AG20443 (cell line): ENCODE results near the gene HSH2D.
"Not testable (repeated sequence)": the region's sequence is repeated elsewhere in the genome, so short reads cannot be mapped to it uniquely, and the experiment has no call there.

Source experiments
- DNase-seq: peaks from one replicate; pipeline ENCODE4 v3.0.0; 2012; ENCODE audit warnings: low spot score, mixed read lengths

Gene HSH2D

DNA sequence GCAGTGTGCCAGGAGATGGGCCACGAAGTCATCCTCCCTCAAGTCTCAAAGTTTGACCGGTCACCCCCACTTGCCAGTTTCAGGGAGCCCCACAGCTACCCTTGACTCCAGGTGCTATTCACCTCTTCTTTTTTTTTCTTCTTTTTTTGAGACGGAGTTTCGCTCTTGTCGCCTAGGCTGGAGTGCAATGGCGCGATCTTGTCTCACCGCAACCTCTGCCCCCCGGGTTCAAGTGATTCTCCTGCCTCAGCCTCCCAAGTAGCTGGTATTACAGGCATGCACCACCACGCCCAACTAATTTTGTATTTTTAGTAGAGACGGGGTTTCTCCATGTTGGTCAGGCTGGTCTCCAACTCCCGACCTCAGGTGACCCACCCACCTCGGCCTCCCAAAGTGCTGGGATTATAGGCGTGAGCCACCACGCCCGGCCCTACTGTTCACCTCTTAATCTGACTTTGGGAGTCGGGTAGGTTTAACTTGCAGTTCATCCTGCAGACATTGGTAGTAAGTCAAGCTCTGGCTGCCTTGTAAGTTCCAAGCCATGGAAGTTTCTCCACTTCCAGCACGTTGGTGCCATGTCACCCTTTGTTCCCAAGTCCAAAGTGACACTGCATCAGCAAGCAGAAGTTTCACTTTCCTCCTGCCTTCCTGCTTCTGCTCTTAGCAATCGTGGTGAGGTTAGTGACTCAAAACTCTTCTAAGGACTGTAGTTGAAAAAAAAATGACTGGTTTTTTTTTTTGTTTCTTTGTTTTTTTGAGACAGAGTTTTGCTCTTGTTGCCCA, 24.2 kb upstream of the HSH2D start:
- DNase-seq = not testable (repeated sequence)

DNA sequence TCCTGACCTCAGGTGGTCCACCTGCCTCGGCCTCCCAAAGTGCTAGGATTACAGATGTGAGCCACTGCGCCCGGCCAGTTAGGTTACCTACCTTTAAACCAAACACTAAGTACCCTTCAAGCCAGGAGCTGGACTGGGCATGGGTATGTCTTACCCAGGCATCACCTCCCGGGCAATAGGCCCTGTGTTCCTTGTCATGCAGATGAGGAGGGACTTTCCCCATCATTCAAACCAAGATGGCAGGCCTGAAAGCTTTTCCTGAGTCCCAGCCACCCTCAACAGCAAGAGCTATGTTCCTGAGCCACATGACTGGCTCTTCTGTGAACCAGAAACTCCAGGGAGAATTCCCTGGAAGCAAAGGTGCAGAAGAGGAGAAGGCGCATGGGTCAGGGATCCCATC, 22.3 kb upstream of the HSH2D start:
- DNase-seq = no peak

DNA sequence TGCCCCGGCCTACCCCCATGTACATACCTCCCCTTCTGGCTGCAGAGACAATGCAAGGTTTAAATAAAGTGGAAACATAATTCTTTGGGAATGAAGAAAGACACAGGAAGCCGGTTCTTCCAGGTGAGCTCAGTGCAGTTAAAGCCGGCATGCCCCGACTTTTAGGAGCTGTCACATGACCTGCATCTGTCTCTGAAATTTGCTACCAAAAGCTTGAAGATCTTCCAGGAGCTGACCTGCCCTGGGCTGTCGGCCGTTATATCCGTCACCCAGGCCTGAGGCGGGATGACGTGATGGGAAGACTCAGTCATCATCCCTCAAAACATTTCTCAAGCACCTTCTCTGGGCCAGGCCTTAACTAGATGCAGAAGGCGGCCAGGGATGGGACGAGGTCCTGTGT, 21.5 kb upstream of the HSH2D start:
- no peak for DNase-seq

DNA sequence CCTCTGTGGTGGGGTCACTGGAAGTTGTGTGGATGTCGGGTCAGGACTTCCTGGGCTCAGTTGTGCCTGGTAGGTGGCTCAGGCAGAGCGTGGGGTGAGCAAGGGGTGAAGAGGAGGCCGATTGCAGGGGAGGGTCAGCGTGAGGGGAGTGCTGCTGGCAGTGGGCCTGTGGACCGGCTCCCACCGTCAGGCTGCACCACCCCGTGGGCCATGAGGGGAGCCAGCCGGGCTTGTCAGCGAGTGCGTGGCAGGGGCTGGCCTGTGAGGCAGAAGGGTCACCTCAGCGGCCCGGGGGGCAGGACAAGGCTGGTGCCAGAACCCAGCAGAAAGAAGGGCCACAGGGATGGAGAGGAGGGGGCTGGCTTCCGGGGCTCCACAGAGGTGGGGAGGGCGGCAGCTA, 18.5 kb upstream of the HSH2D start:
- no peak for DNase-seq

DNA sequence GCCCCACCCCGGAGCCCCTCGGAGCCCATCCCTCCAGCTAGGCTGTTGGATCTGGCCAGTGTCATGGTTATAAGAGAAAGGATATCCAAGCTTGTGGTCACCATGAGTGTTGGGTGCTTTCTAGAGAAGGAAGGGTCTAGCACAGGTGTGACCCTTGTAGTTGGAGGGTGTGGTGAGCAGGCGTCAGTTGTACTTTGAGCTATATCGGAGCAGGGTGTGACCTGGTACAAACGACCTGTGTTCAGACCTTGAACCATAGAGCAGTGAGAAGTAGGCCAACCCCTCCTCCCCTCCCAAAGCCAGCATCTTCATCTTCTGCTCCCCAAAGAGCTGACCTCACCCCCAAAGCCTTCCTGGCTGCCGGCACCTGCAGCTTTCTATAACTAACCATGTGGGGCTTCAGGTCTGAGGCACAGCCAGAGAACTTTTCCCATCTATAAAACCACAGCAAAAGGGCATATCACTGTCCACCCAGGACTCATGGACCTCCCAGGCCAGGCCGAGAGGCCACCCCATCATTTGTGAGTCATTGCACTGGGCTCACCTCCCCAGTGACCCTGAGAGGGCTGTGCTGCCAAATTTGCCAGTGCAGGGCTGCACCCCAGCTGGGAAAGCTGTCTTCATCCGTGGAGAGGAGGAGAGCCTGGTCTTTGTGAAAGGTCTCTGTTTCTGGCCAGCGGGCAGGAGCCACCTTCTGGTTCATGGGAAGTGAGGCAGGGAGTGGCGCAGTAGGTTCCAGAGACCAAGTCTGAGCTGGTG, 17.6 kb upstream of the HSH2D start:
- no peak for DNase-seq

DNA sequence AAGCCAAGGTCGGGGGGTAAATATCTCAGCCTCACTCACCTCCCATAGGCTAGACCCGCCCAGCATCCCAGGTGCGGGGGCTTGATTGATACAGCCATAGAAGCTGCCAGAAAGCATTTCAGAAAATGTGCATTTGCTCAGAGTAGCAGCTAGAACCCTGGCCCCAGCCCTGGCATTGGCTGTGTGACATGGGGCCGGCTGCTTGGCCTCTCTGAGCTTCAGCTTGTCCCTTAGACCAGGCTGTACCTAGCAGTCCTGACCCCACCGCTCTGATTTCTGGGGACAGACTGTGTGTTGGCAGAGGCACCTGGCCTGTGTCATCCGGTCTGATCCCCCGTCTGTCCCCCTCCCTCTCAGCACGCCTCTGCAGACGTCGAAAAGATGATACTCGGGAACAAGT, 16.4 kb upstream of the HSH2D start:
- DNase-seq = no peak

DNA sequence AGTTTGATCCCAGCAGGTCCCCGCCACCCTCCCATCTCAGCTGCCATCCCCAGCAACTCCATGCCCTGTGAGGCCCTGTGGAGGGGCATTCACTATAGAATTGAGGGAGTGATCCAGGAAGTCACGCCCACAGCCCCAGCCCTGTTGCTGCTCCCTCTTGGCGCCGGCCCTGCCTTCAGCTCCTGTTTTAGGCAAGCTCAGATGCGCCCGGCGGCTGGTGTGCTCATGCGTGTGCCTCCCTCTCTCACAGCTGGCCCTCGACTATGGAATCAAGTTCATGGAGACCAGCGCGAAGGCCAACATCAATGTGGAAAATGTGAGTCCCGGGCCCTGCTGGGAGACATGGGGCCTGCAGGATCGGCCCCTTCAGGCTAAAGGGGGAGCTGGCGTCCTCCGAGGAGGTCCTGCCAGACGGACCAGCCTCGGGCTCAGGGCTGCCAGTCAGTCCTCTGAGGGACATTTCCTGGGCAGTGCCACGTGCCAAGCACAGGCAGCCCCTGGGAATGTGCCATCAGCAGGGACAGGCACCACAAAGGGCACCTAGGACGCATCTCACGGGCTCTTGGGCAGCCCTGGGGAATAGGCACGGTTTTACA, 15.6 kb upstream of the HSH2D start:
- no peak for DNase-seq

DNA sequence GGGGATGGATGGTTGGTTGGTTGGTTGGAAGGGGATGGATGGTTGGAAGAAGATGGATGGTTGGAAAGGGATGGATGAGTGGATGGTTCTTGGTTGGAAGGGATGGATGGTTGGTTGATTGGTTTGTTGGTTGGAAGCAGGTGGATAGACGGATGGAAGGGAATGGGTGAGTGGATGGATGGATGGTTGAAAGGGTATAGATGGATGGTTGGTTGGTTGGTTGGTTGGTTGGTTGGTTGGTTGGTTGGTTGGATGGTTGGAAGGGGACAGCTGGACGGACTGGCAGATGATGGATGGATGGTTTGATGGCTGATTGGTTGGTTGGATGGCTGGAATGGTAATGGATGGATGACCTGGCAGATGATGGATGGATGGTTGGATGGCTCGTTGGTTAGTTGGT, 11.8 kb upstream of the HSH2D start:
- DNase-seq = no peak

DNA sequence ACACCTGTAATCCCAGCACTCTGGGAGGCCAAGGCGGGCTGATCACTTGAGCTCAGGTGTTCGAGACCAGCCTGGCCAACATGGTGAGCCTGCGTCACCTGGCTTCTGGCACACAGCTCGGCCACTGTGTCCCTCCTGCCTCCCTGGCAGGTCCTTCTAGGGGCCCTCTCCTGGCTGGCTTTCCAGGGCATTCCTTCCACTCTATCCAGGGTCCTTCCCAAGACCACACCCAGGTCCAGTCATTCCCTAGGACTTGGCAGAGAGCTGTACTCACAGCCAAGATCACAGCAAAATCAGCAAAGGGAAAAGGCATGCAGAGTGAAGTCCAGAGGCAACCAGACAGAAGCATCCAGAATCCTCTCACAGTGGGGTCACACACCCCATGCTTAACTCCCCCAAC, 9.7 kb upstream of the HSH2D start:
- peak; percentile 61 for DNase-seq

DNA sequence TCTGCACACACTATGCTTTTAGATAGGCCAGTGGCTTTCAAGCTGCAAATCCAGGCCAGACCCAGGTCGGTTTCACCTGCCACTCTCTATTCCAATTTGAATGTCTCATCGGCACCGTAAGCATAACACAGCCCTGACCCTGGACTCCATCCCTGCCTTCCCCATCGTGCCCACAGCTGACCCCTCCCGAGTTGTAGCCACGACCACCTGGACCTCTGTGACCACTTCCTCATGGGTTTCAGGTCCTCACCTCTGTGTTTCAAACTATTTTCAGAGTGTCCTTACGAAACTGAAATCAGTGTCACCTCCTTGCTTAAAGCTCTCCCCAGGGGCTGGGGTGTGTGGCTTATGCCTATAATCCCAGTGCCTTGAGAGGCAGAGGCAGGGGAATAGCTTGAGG, 9.0 kb upstream of the HSH2D start:
- DNase-seq = no peak

DNA sequence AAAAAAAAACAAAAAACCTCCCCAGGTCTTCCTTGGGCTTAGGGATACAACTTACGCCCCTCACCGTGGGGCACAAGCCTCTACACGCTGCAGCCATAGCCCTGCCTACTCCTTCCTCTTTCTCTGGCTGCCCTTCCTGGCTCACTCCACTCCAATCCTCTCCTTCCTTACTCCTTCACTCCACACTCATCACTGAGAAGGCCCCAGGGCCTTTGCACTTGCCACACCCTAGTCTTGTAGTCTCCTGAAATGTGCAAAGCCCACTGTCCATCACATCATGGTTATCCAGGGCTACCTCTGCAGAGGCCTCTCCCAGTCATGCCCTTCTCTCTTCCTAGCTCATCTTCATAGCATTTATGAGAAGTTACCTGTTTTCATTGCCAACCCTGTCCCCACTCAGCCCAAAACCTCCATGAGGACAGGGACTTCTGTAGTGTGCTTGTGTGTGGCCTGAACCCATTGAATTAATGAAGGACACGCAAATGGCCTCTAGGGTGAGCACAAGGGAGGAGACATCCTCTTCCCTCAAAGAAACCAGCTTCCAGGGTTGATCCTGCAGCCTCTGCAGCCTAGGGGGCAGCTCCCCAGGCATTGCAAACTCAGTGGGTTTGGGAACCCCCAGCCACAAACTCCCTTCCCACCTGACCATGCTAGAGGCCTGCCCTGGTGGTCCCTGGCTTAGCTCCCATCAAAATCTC, 7.9 kb upstream of the HSH2D start:
- no peak for DNase-seq

DNA sequence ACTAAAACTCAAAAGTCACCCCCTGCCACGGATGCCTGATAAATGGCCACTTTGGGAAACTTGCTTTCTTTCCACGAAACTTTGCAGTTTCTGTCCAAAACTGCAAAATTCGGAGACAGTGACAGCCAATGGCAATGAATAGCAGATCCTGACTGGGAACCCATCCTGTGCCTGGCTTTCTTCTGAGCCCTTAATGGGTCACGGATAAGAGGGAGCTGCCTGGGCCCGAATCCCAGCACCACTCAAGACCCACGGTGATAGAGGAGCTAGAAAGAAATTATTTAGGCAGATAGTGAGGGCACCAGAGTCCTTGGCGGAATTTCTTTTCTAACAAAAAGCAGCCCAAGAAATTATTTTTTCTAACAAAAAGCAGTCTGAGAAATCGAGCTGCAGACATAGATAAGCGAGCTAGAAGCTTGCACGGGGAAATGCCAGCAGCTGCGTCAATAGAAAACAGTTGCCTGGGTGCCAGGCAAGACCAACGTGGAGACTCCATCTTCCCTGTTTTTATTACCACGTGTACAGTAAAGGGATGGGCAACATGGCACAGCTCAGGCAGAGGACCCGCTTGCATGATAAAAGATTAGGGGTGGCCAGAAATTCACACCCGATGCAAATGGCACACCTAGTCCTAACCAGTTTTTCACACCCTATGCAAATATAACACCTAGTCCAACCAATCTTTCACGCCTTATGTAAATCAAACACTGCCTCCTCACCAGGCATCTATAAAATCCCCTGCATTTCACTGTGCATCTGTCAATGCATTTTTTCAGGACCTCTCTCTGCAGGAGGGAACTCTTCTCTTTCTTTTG, 7.1 kb upstream of the HSH2D start:
- DNase-seq = no peak

DNA sequence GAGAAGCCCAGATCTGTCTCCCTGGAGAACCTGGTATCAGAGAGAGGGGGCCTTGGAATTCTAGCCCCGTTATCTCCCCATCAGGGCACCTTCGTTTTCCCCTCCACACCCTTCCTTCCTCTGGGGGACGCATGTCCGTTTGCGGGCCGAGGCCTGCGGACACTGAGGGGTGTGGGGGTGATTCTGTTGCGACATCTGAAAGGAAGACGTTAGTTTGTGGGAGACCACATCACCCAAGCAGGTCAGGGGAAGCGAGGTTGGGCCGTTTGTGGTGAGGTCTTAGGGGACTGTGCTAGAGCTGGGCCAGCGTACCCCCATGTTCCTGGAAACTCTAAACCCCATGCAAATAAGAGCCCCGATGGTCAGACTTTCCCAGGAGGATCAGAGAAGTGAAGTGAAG, 3.7 kb upstream of the HSH2D start:
- no peak for DNase-seq

DNA sequence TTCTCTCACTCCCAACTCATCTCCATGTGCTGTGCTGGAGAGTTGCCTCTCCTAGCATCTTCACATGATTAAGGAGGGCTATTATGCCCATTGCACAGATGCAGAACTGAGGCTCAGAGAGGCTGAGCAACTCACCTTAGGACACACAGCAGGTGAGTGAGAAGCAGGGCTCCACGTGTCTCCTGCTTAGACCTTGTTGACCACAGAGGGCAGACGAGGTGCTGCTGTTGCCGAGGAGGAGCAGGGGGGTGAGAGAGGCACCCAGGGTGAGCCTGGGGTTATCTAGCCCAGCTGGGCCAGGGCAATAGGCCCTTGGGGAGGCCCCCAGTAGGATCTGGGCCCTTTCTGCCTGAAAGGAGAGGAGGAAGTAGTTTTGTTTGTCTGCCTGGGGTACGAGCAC, 2.4 kb upstream of the HSH2D start:
- DNase-seq = no peak

DNA sequence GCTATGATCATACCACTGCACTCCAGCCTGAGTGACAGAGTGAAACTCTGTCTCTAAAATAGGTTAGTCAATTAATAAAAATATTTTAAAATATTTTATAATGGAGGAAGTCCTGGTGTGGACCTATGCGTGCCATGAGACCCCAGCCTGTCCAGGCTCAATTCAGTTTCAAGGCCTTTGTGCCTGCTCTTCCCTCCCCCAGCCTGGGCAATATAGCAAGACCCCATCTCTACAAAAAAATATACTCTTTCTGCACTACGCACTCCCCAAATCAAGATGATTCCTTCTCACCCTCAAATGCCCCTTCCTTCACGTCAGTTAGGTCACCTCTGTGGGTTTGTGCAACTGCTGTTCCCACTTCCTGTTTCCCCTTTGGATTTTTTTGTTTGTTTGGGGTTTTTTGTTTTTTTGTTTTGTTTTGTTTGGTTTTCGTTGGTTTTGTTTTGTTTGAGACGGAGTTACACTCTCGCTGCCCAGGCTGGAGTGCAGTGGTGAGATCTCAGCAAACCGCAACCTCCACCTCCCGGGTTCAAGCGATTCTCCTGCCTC, 1.4 kb upstream of the HSH2D start:
- DNase-seq = no peak

DNA sequence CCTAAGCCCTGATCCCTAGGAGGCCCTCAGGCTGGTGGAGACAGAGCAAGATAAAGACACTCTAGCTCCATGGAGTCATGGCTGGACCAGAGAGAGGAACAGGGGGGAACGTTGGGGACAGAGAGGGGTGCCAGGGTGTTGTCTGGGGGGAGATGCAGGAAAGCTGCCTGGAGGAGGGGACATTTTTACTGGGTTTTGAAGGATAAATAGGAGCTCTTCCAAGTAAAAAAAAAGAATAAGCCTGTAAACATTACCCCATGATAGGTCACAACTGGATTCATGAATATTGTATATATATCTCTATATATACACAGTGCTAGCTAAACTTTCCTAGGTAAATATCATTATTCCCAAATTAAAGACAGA, 714 bp downstream of the HSH2D start:
- no peak for DNase-seq

DNA sequence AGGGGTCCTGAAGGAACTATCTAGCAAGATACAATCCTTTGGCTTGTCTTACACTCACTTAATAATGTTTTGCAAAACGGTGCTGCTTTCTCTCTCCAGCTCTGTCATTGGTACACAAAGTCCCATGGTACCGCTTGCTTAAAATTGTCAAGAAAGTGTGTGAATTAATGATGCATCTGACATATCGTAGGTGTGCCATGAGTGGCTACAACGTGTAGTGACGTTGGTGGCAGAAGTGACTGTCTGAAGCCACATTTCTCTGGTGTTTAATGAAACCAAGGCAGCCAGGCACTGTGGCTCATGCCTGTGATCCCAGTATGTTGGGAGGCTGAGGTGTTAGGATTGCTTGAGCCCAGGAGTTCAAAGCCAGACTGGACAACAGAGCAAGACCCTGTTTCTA, 2.6 kb downstream of the HSH2D start:
- no peak for DNase-seq

DNA sequence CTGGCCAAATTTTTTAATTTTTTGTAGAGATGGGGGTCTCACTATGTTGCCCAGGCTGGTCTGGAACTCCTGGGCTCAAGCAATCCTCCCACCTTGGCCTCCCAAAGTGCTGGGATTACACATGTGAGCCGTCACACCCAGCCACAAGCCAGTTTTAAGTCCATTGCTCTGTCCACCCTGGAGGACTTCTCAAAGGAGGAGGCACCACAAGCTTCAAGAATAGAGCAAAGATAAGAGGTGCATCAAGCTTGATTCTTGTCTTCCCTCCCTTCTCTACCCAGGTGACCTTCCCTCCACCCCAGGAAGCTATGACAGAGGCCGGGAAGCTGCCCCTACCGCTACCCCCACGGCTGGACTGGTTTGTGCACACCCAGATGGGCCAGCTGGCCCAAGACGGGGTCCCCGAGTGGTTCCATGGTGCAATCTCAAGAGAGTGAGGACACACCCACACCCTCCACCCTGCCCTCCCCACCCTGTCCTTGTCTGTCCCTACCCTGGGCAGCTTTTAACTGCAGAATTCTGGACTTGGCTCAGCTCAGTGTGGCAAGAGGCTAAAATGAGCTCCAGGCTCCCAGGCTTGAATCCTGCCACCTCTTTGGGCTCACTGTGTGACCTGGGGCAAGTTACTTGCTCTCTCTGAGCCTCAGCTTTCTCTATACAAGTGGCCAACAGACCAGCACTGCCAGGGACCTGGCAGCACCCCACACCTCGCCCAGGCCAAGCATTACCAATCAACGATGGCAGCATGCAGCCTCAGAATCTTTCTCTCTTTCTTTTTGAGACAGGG, 5.2 kb downstream of the HSH2D start:
- no peak for DNase-seq

DNA sequence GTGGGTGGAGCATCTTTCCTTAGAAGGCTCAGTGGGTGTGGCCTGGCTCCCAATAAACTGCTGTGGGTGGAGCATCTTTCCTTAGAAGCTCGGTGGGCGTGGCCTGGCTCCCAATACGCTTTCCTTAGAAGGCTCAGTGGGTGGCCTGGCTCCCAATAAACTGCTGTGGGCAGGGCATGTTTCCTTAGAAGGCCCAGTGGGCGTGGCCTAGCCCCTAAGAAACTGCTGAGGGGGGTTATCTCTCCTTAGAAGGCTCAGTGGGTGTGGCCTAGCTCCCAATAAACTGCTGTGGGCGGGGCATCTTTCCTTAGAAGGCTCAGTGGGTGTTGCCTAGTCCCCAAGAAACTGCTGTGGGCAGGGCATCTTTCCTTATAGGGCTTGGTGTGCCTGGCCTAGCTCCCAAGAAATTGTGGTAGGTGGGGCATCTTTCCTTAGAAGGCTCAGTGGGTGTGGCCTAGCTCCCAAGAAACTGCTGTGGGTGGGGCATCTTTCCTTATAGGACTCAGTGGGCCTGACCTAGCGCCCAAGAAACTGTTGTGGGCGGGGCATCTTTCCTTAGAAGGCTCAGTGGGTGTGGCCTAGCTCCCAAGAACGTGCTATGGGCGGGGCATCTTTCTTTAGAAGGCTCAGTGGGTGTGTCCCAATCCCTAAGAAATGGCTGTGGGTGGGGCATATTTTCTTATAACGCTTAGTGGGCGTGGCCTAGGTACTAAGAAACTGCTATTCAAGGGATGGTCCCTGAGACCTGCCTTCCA, 10.3 kb downstream of the HSH2D start:
- no peak for DNase-seq

DNA sequence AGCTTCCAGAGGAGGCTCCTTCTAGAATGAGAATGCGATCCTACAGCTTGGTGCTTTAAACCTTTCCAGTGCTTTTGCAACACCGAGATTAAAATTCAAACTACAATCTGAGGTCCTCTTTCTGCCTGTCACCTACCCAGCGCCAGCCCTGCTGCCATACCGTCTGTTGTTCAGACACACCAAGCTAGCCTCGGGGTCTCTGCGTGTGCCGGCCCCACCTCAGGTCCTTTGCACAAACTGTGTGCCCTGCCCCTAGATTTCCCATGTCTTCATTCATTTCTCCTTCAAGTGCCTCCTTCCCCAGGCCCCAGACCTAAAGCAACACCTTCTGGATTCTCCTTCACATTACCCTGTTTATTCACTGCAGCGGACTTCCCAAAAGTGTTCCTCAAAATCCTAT, 11.1 kb downstream of the HSH2D start:
- DNase-seq = no peak
